GM21381 (cell line): ENCODE measurements around the gene N4BP2L1.
A peak's percentile ranks its signal among the peaks of the same experiment; 100 is the strongest.

Experiments
- ATAC-seq: cut with Tn5 transposase; IDR thresholded peaks from one replicate; pipeline ENCODE4 v1.9.1; 2021; ENCODE audit warnings: mild to moderate bottlenecking, moderate library complexity; ENCODE audit not compliant: unreplicated experiment

Gene N4BP2L1

GRCh38 chr13:32427852-32428580 is at the start of gene N4BP2L1:
Gene N4BP2L1, minus strand, starts transcription at chr13:32428130. Its CDS starts 48 bp downstream, at chr13:32428082.
- peak; percentile 70 for ATAC-seq

- no peak for ATAC-seq
Measured at GRCh38 chr13:32476892-32477291, 49.0 kb upstream of the N4BP2L1 start.

- ATAC-seq: no peak
Measured at GRCh38 chr13:32476021-32476731, 48.2 kb upstream of the N4BP2L1 start.

- no peak for ATAC-seq
Measured at GRCh38 chr13:32474999-32475792, 47.3 kb upstream of the N4BP2L1 start.

GRCh38 chr13:32473650-32474049 is 45.7 kb upstream of the N4BP2L1 start:
- no peak for ATAC-seq

GRCh38 chr13:32472194-32472621 is 44.3 kb upstream of the N4BP2L1 start:
- ATAC-seq: peak; percentile 65

- no peak for ATAC-seq
Measured at GRCh38 chr13:32471187-32471922, 43.4 kb upstream of the N4BP2L1 start.

- no peak for ATAC-seq
Measured at GRCh38 chr13:32468502-32469142, 40.7 kb upstream of the N4BP2L1 start.

GRCh38 chr13:32456591-32456990 is 28.7 kb upstream of the N4BP2L1 start:
- ATAC-seq: no peak

GRCh38 chr13:32455594-32455903 is 27.6 kb upstream of the N4BP2L1 start:
- ATAC-seq: no peak

GRCh38 chr13:32454886-32455593 is 27.1 kb upstream of the N4BP2L1 start:
- no peak for ATAC-seq

GRCh38 chr13:32453981-32454380 is 26.1 kb upstream of the N4BP2L1 start:
- no peak for ATAC-seq

- ATAC-seq: no peak
Measured at GRCh38 chr13:32448972-32449371, 21.0 kb upstream of the N4BP2L1 start.

GRCh38 chr13:32447894-32448623 is 20.1 kb upstream of the N4BP2L1 start:
- ATAC-seq: no peak

GRCh38 chr13:32446773-32447465 is 19.0 kb upstream of the N4BP2L1 start:
- ATAC-seq: no peak

GRCh38 chr13:32446220-32446619 is 18.3 kb upstream of the N4BP2L1 start:
- ATAC-seq: no peak

- no peak for ATAC-seq
Measured at GRCh38 chr13:32445461-32445860, 17.5 kb upstream of the N4BP2L1 start.

GRCh38 chr13:32443111-32443510 is 15.2 kb upstream of the N4BP2L1 start:
- peak; percentile 55 for ATAC-seq

- ATAC-seq: no peak
Measured at GRCh38 chr13:32438871-32439270, 10.9 kb upstream of the N4BP2L1 start.
